Right renal cortex interstitium (tissue), 3 donors: Measurements from ENCODE around the gene ACACA. TPM values are rescaled to one million over a fixed set of nuclear protein-coding genes. Genes with fewer than 3 reads are reported as not detected.

ENCODE experiments used
- DNase-seq, 3 donors: peaks; one replicate each; pipeline ENCODE4 v3.0.0-alpha.2; 2013; ENCODE audit warnings: low read depth in 3 of 3, low spot score in 2 of 3
- polyA plus RNA-seq, 3 donors: library from polyadenylated mRNA; unstranded; fragments of 120-200 nt; gene quantifications; one replicate each; pipeline ENCODE4 v1.2.1, GENCODE V29; 2013; ENCODE audit not compliant: insufficient read length in 3 of 3

Gene ACACA
- polyA plus RNA-seq, 3 donors, result 45.0 to 54.6 (median 48.7) TPM

GRCh38 chr17:37299257-37299980, 107.2 kb downstream of the ACACA start:
- DNase-seq, result peak in 1 of 3 donors; percentile 18

- no peak for DNase-seq
Observed at GRCh38 chr17:37295888-37296287, 110.7 kb downstream of the ACACA start.

GRCh38 chr17:37294888-37295287, 111.7 kb downstream of the ACACA start:
- DNase-seq, result no peak

- DNase-seq, result no peak
Observed at GRCh38 chr17:37293770-37294169, 112.9 kb downstream of the ACACA start.

GRCh38 chr17:37292429-37293139, 114.1 kb downstream of the ACACA start:
- DNase-seq, result no peak

GRCh38 chr17:37291351-37291750, 115.3 kb downstream of the ACACA start:
- no peak for DNase-seq

- DNase-seq, result no peak
Observed at GRCh38 chr17:37286430-37286829, 120.2 kb downstream of the ACACA start.

- no peak for DNase-seq
Observed at GRCh38 chr17:37284191-37284590, 122.4 kb downstream of the ACACA start.

- no peak for DNase-seq
Observed at GRCh38 chr17:37283414-37283961, 123.1 kb downstream of the ACACA start.

- no peak for DNase-seq
Observed at GRCh38 chr17:37280841-37281240, 125.8 kb downstream of the ACACA start.

- DNase-seq, result no peak
Observed at GRCh38 chr17:37278247-37278894, 128.3 kb downstream of the ACACA start.

GRCh38 chr17:37276475-37276874, 130.2 kb downstream of the ACACA start:
- DNase-seq, result no peak

GRCh38 chr17:37274461-37274860, 132.2 kb downstream of the ACACA start:
- peak in 2 of 3 donors; percentile 8 to 9 for DNase-seq

GRCh38 chr17:37273409-37274051, 133.1 kb downstream of the ACACA start:
- DNase-seq, result peak in 2 of 3 donors; percentile 24 to 37

- DNase-seq, result no peak
Observed at GRCh38 chr17:37265446-37266173, 141.0 kb downstream of the ACACA start.

GRCh38 chr17:37261286-37261685, 145.3 kb downstream of the ACACA start:
- DNase-seq, result no peak

- no peak for DNase-seq
Observed at GRCh38 chr17:37259030-37259735, 147.5 kb downstream of the ACACA start.

- DNase-seq, result no peak
Observed at GRCh38 chr17:37256627-37257026, 150.0 kb downstream of the ACACA start.

- no peak for DNase-seq
Observed at GRCh38 chr17:37255432-37255831, 151.2 kb downstream of the ACACA start.

- no peak for DNase-seq
Observed at GRCh38 chr17:37247825-37248224, 158.8 kb downstream of the ACACA start.
